Measurements from ENCODE around the gene TFDP2.
A peak's percentile ranks its signal among the peaks of the same experiment; 100 is the strongest.

TFDP2 gene

GRCh38 chr3:142029791-142030190 lies 119.6 kb downstream of the TFDP2 start:
- ChIA-PET POLR2A (interaction anchor here (0.7 kb wide), 1 partner anchor 739 kb away, joined by 3 read pairs; no protein-coding TSS in a partner anchor), CTCF (no interaction called here)
- no peaks in the 10 kb centered on the region for H3K9me3 ChIP-seq (ENCODE audit: control insufficient read depth, insufficient read depth, low read depth, low read length)
- H3K36me3 ChIP-seq (ENCODE audit: control insufficient read depth in 2 of 2, insufficient read depth in 1 of 2, low read length in 2 of 2), result no peaks in the 10 kb centered on the region
- no peak overlapping the region for H3K4me3 ChIP-seq (ENCODE audit: low read depth, low read length)
- TF ChIP-seq ZBTB44 (tag by site-specific recombination; IDR thresholded peaks at IDR 0.05), result no peak
- TF ChIP-seq ZNF561 (tag by site-specific recombination; IDR thresholded peaks at IDR 0.05; ENCODE audit: borderline replicate concordance), result no peak
- H3K27ac ChIP-seq (ENCODE audit: extremely low read depth, low read depth, low read length), result no peak overlapping the region
- H3K4me1 ChIP-seq (ENCODE audit: control insufficient read depth, insufficient read depth, low read length), result no peaks in the 10 kb centered on the region

DNA sequence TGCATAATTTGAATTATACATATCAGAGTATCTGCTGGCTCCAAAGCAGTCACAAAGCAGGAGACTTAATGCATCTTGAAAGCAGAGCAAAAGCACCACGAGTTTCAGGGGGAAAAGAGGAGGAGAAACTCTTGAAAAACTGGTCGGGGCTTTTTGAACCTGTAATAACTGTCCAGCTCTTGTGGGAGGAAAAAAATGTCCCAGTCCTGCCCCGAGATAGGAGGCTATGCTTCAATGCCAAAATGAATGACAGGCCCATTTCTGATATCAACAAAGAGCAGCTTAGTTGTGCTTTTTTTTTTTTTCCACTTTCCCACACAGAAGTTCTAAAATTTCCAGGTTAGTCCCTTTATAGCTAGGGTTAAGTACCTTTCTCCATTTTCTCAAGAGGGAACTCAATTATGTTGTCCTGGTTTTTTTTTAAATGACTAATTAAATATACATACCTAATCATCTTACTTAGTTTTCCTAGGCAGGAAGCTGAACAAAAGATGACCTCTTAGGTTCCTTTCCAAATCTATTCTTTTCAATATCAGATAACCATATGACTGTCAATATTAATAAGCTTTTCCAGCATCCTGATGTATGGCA lies 120.2 kb downstream of the TFDP2 start:
- Histone ChIP-seq H3K9me3 (ENCODE audit: control insufficient read depth, insufficient read depth, low read depth, low read length) (no peaks in the 10 kb centered on the region), H3K4me1 (ENCODE audit: control insufficient read depth, insufficient read depth, low read length) (no peaks in the 10 kb centered on the region), H3K4me3 (ENCODE audit: low read depth, low read length) (no peak overlapping the region), H3K36me3 (ENCODE audit: control insufficient read depth in 2 of 2, insufficient read depth in 1 of 2, low read length in 2 of 2) (no peaks in the 10 kb centered on the region), H3K27ac (ENCODE audit: extremely low read depth, low read depth, low read length) (no peak overlapping the region)
- POLR2A ChIA-PET, result interaction anchor here (0.7 kb wide), 1 partner anchor 738 kb away, joined by 3 read pairs; no protein-coding TSS in a partner anchor
- CTCF ChIA-PET, result no interaction called here
- TF ChIP-seq PRDM10 (tag by site-specific recombination; IDR thresholded peaks at IDR 0.05), result no peak
- TF ChIP-seq FEZF1 (tag by site-specific recombination; IDR thresholded peaks at IDR 0.05), result peak; percentile 35; the same call in 1 of the 2 replicates

- H3K4me1 ChIP-seq (ENCODE audit: control insufficient read depth, insufficient read depth, low read length), result no peaks in the 10 kb centered on the region
- ChIA-PET POLR2A (interaction anchor here (0.6 kb wide), 1 partner anchor 283 kb away, joined by 3 read pairs; no protein-coding TSS in a partner anchor), CTCF (interaction anchor here (0.5 kb wide), 1 partner anchor 38 kb away, joined by 3 read pairs; no protein-coding TSS in a partner anchor)
- no peak for TF ChIP-seq ZNF626 (tag by site-specific recombination; IDR thresholded peaks at IDR 0.05)
- peak; percentile 56 for TF ChIP-seq SETDB1 (IDR thresholded peaks at IDR 0.05; ENCODE audit: insufficient read length, low read length)
- peak; percentile 99 for TF ChIP-seq ZNF664 (tag by site-specific recombination; IDR thresholded peaks at IDR 0.05)
- TF ChIP-seq ZNF518A (tag by site-specific recombination; conservative IDR thresholded peaks at IDR 0.05; ENCODE audit: low read depth), result 0 out of 2 replicates have a peak, but pooled peaks have one; percentile 14
- peak; percentile 75 for TF ChIP-seq ZBTB17 (tag by site-specific recombination; IDR thresholded peaks at IDR 0.05)
- no peak for TF ChIP-seq MZF1 (tag by site-specific recombination; IDR thresholded peaks at IDR 0.05; ENCODE audit: borderline replicate concordance)
- TF ChIP-seq ZNF660 (tag by site-specific recombination; IDR thresholded peaks at IDR 0.05), result peak; percentile 27; the same call in 1 of the 2 replicates
- peak; percentile 36; the same call in 1 of the 2 replicates for TF ChIP-seq ZBTB44 (tag by site-specific recombination; IDR thresholded peaks at IDR 0.05)
- no peak overlapping the region for H3K27ac ChIP-seq (ENCODE audit: extremely low read depth, low read depth, low read length)
- no peaks in the 10 kb centered on the region for H3K9me3 ChIP-seq (ENCODE audit: control insufficient read depth, insufficient read depth, low read depth, low read length)
- no peaks in the 10 kb centered on the region for H3K36me3 ChIP-seq (ENCODE audit: control insufficient read depth in 2 of 2, insufficient read depth in 1 of 2, low read length in 2 of 2)
- H3K4me3 ChIP-seq (ENCODE audit: low read depth, low read length), result peak overlapping the region; percentile 42
These were observed 121.0 kb downstream of the TFDP2 start for GRCh38 chr3:142028243-142028777.
